Mammary epithelial cell (primary cell): ENCODE measurements around the gene SAP30BP.

Experiments used
- CTCF ChIP-seq, 2 donors: IDR thresholded peaks in 1 of 2; conservative IDR thresholded peaks in 1 of 2; 2 replicates each; pipeline ENCODE4 v1.5.1; 2011 to 2012; ENCODE audit warnings: inconsistent platforms in 2 of 2, low read length in 2 of 2, mild to moderate bottlenecking in 2 of 2, control low read depth in 1 of 2, low read depth in 1 of 2; ENCODE audit not compliant: insufficient read depth in 1 of 2; ENCODE audit errors: extremely low read depth in 1 of 2
- EZH2 ChIP-seq: IDR thresholded peaks from 2 replicates; pipeline ENCODE4 v1.6.1; 2012; ENCODE audit warnings: low read length, inconsistent platforms, borderline replicate concordance

- no peak for TF ChIP-seq CTCF (conservative IDR thresholded peaks at IDR 0.05 in 1 of 2, IDR thresholded peaks at IDR 0.05 in 1 of 2; ENCODE audit: extremely low read depth in 1 of 2, insufficient read depth in 1 of 2, low read depth in 1 of 2, low read length in 2 of 2)
- no peak for TF ChIP-seq EZH2
These were observed 24.9 kb downstream of the SAP30BP start for GRCh38 chr17:75691801-75692626.
